Lower leg skin (tissue), 3 donors: ENCODE results near the gene GPC6.

Source experiments
- CTCF ChIP-seq, 3 donors: fragments of 450-650 bp; IDR thresholded peaks; one replicate each; pipeline ENCODE4 v1.5.1; 2016; ENCODE audit warnings: antibody characterized with exemption in 3 of 3, mild to moderate bottlenecking in 3 of 3, moderate library complexity in 2 of 3
- POLR2A ChIP-seq, 2 donors: fragments of 450-650 bp; IDR thresholded peaks; one replicate each; pipeline ENCODE4 v1.6.1; 2016 to 2017; ENCODE audit warnings: antibody characterized with exemption in 2 of 2, mild to moderate bottlenecking in 1 of 2, moderate library complexity in 1 of 2

GRCh38 chr13:94344126-94344818, 1117.7 kb downstream of the GPC6 start:
- TF ChIP-seq CTCF (IDR thresholded peaks at IDR 0.05) (no peak), POLR2A (IDR thresholded peaks at IDR 0.05) (no peak)
